Stomach (tissue), 9 donors: Measurements from ENCODE around the gene TRAF7. TPM values are rescaled to one million over a fixed set of nuclear protein-coding genes. Genes with fewer than 3 reads are reported as not detected.
"Not testable (repeated sequence)": the region's sequence is repeated elsewhere in the genome, so short reads cannot be mapped to it uniquely, and the experiment has no call there.

ENCODE experiments used
- DNase-seq, 2 donors: peaks; one replicate each; pipeline versions ENCODE4 v3.0.0 to v3.0.0-alpha.2; 2013 to 2019
- H3K27ac ChIP-seq, 5 donors: fragments of 200-600 bp in 4 of 5; sonication (generic) in 4 of 5; one replicate each; pipeline ENCODE4 v1.5.1; 2013 to 2019; ENCODE audit warnings: mild to moderate bottlenecking in 1 of 5, moderate library complexity in 1 of 5
- H3K27me3 ChIP-seq, 3 donors: fragments of 200-600 bp; sonication (generic); one replicate each; pipeline ENCODE4 v1.5.1; 2017 to 2019; ENCODE audit warnings: mixed run types in 1 of 3
- H3K36me3 ChIP-seq, 4 donors: fragments of 200-600 bp; sonication (generic); 1 replicate in 3 of 4; 2 replicates in 1 of 4; pipeline ENCODE4 v1.5.1; 2016 to 2019
- H3K4me1 ChIP-seq, 4 donors: fragments of 200-600 bp; sonication (generic); one replicate each; pipeline ENCODE4 v1.5.1; 2016 to 2019
- H3K4me3 ChIP-seq, 4 donors: fragments of 200-600 bp; sonication (generic) in 3 of 4; one replicate each; pipeline ENCODE4 v1.5.1; 2016 to 2019; ENCODE audit warnings: mild to moderate bottlenecking in 1 of 4
- H3K9me3 ChIP-seq, 4 donors: fragments of 200-600 bp; sonication (generic); one replicate each; pipeline ENCODE4 v1.5.1; 2016 to 2019
- EP300 ChIP-seq: sonication (generic); formaldehyde crosslinking; IDR thresholded peaks from one replicate; pipeline ENCODE4 v1.6.1; 2017; ENCODE audit warnings: antibody characterized with exemption
- POLR2AphosphoS5 ChIP-seq, 3 donors: sonication (generic); formaldehyde crosslinking; IDR thresholded peaks; one replicate each; pipeline ENCODE4 v1.6.1; 2016; ENCODE audit warnings: antibody characterized with exemption in 3 of 3
- WGBS, 5 donors: extraction: QIAGEN DNeasy Blood & Tissue Kit in 3 of 5; methylation state at CpG; one replicate each; pipeline versions ENCODE4 v1.1.5 to v1.1.7; 2013 to 2018; 5-methylcytosine and 5-hydroxymethylcytosine counted together
- intact Hi-C: fragments of 100-400 bp; cut with DNase I; formaldehyde crosslinking; loops from one replicate; pipeline ENCODE4 v1.15.1; 2023; ENCODE audit warnings: low total_unique reads
- polyA plus RNA-seq, 3 donors: library from polyadenylated mRNA; stranded (reverse); fragments of 200-250 nt; gene quantifications; one replicate each; pipeline ENCODE4 v1.2.3, GENCODE V29; 2013
- total RNA-seq, 5 donors: library from RNA; depleted of rRNA; stranded (reverse); fragments of >200 nt; gene quantifications; one replicate each; pipeline versions ENCODE4 v1.1.0 to v1.2.3, GENCODE V29; 2014 to 2016
- donor health status: healthy with polysubstance abuse.
- donor health status: Bipolar disorder and iron deficiency.
- donor health status: healthy.

Gene TRAF7
- total and polyA plus RNA-seq, 8 donors = 20.9 to 204 (median 38.5) TPM

- H3K4me1 ChIP-seq = peaks cover 44 to 90% (median 71%) of the 10 kb centered on the region in 4 donors
- WGBS, 5 donors = 23 to 43% (median 33%) methylated on average over 14 to 36 of the region's 37 CpGs
- H3K4me3 ChIP-seq = peak overlapping the region; percentile 19 to 37 (median 34)
- peak overlapping the region; percentile 81 to 96 (median 92) for H3K27ac ChIP-seq
- H3K27me3 ChIP-seq, intact Hi-C loops, H3K36me3 ChIP-seq, H3K9me3 ChIP-seq: not testable (repeated sequence)
- TF ChIP-seq EP300 = peak; percentile 8
- TF ChIP-seq POLR2AphosphoS5 (IDR thresholded peaks at IDR 0.05) = peak in 2 of 3 donors; percentile 8 to 16
- DNase-seq = peak in 1 of 2 donors; percentile 89
These were observed 30.7 kb upstream of the TRAF7 start for GRCh38 chr16:2124694-2125444.

GRCh38 chr16:2125609-2126008 is 30.0 kb upstream of the TRAF7 start:
- WGBS, 5 donors = 30 to 75% (median 53%) methylated on average over 3 to 11 of the region's 11 CpGs
- H3K36me3 ChIP-seq, H3K9me3 ChIP-seq, intact Hi-C loops, H3K27me3 ChIP-seq: not testable (repeated sequence)
- DNase-seq = peak in 1 of 2 donors; percentile 24
- Histone ChIP-seq H3K4me3 (peak overlapping the region; percentile 19 to 37 (median 34)), H3K27ac (peak overlapping the region; percentile 81 to 96 (median 92)), H3K4me1 (peaks cover 44 to 92% (median 72%) of the 10 kb centered on the region in 4 donors)

DNA sequence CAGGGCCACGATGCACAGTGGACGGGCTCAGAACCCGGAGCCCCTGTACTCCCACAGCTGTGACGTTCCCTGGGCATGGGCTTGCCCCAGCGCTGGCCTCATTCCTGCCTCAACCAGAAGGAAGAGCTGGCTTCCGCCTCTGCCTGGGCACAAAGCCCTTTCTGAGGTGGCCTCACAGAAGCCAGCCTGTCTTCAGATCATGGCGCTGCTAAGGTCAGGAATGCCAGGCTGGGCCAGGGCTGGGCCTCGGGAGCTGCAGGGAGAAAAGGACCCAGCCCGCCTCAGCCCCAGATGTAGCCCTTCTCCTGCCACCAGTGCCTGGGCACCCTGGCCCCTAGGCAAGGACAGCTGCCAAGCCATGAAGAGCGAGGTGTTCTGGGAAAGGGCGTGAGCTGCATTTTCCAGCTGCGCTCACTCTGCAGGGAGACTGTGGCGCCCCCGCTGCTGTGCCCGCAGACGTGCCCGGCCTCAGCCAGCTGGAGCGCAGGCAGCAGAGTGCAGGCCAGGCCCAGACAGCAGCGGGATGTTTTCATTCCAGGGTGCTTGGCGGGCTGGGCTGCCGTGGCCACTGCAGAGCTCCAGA is 29.3 kb upstream of the TRAF7 start:
- intact Hi-C loops, H3K36me3 ChIP-seq, H3K27me3 ChIP-seq, H3K9me3 ChIP-seq: not testable (repeated sequence)
- peak in 1 of 2 donors; percentile 57 for DNase-seq
- H3K4me3 ChIP-seq = peak overlapping the region in 2 of 4 donors; percentile 19 to 34
- TF ChIP-seq POLR2AphosphoS5 (IDR thresholded peaks at IDR 0.05) = peak in 2 of 3 donors; percentile 27 to 42
- peak; percentile 40 for TF ChIP-seq EP300
- H3K4me1 ChIP-seq = peaks cover 44 to 89% (median 72%) of the 10 kb centered on the region in 4 donors
- WGBS, 5 donors = 33 to 59% (median 53%) methylated on average over 9 to 21 of the region's 21 CpGs
- H3K27ac ChIP-seq = peak overlapping the region; percentile 81 to 96 (median 92)

GRCh38 chr16:2126928-2127556 is 28.5 kb upstream of the TRAF7 start:
- H3K36me3 ChIP-seq, intact Hi-C loops, H3K9me3 ChIP-seq, H3K27me3 ChIP-seq: not testable (repeated sequence)
- H3K4me3 ChIP-seq = peak overlapping the region in 2 of 4 donors; percentile 2 to 9
- H3K27ac ChIP-seq = peak overlapping the region; percentile 6 to 96 (median 92)
- DNase-seq = peak in 1 of 2 donors; percentile 46
- TF ChIP-seq EP300 = peak; percentile 56
- 82 to 89% (median 84%) methylated on average over 23 to 31 of the region's 31 CpGs for WGBS, 5 donors
- peaks cover 44 to 89% (median 71%) of the 10 kb centered on the region in 4 donors for H3K4me1 ChIP-seq

DNA sequence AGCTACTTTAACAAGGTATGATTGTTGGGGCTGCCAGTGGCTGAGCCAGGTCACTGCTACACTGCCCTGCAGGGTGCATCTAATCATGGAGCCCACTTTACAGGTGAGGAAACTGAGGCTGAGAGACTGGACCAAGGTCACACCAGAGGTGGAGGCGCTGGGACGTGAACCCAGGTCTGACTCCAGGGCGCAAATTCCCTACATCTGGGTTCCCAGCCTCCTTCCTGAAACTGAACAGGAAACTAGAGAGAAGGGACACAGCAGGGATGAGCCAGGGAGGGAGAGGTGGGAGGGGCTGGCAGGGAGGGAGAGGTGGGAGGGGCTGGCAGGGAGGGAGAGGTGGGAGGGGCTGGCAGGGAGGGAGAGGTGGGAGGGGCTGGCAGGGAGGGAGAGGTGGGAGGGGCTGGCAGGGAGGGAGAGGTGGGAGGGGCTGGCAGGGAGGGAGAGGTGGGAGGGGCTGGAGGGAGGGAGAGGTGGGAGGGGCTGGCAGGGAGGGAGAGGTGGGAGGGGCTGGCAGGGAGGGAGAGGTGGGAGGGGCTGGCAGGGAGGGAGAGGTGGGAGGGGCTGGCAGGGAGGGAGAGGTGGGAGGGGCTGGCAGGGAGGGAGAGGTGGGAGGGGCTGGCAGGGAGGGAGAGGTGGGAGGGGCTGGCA is 27.8 kb upstream of the TRAF7 start:
- peaks cover 44 to 82% (median 66%) of the 10 kb centered on the region in 4 donors for H3K4me1 ChIP-seq
- peak overlapping the region in 1 of 4 donors; percentile 2 for H3K4me3 ChIP-seq
- H3K27ac ChIP-seq = peak overlapping the region in 4 of 5 donors; percentile 90 to 96 (median 93)

GRCh38 chr16:2129251-2129650 is 26.3 kb upstream of the TRAF7 start:
- H3K36me3 ChIP-seq, DNase-seq, H3K9me3 ChIP-seq, H3K27me3 ChIP-seq, H3K4me3 ChIP-seq, intact Hi-C loops: not testable (repeated sequence)
- WGBS, 5 donors = 57 to 81% (median 68%) methylated on average over 9 to 11 of the region's 11 CpGs
- peaks cover 41 to 74% (median 56%) of the 10 kb centered on the region in 4 donors for H3K4me1 ChIP-seq
- H3K27ac ChIP-seq = peak overlapping the region in 4 of 5 donors; percentile 74 to 81 (median 76)

More for the DNA sequence above, 27.8 kb upstream of the TRAF7 start:
- intact Hi-C loops, H3K27me3 ChIP-seq, H3K9me3 ChIP-seq, H3K36me3 ChIP-seq: not testable (repeated sequence)
- peak in 1 of 2 donors; percentile 74 for DNase-seq
- peak in 1 of 3 donors; percentile 45 for TF ChIP-seq POLR2AphosphoS5 (IDR thresholded peaks at IDR 0.05)
- 29 to 57% (median 45%) methylated on average over 3 of the region's 3 CpGs for WGBS, 5 donors

- H3K27me3 ChIP-seq, H3K9me3 ChIP-seq, H3K36me3 ChIP-seq, DNase-seq, intact Hi-C loops, H3K4me3 ChIP-seq: not testable (repeated sequence)
- Histone ChIP-seq H3K27ac (peak overlapping the region in 3 of 5 donors; percentile 37 to 74 (median 51)), H3K4me1 (peaks cover 34 to 70% (median 49%) of the 10 kb centered on the region in 4 donors)
- WGBS, 5 donors = 71 to 82% (median 75%) methylated on average over 20 to 22 of the region's 22 CpGs
These were observed 25.6 kb upstream of the TRAF7 start for GRCh38 chr16:2129890-2130447.

DNA sequence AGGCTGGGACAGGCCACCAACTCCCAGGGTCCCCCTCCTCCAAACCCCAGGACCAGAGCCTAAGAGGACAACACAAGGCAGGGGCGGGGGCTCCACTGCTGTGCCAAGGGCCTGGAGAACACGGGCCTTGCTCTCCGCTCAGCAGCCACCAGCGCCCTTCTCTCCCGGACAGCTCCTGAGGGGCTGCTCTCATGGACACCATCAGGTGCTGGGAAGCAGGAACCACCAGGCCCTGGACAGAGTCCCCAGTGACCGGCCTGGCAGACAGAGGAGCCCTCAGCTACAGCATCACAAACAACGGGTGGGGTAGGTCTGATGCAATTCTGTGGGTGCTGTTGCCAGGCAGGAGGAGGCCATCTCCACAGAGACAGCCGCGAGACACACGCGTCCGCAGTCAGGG is 21.8 kb upstream of the TRAF7 start:
- H3K36me3 ChIP-seq, H3K9me3 ChIP-seq, H3K27me3 ChIP-seq, DNase-seq, intact Hi-C loops: not testable (repeated sequence)
- Histone ChIP-seq H3K27ac (peak overlapping the region in 4 of 5 donors; percentile 56 to 77 (median 68)), H3K4me1 (peaks cover 5 to 44% (median 20%) of the 10 kb centered on the region in 4 donors), H3K4me3 (peak overlapping the region; percentile 5 to 19 (median 14))
- WGBS, 5 donors = 20 to 80% (median 74%) methylated on average over 1 to 7 of the region's 12 CpGs

DNA sequence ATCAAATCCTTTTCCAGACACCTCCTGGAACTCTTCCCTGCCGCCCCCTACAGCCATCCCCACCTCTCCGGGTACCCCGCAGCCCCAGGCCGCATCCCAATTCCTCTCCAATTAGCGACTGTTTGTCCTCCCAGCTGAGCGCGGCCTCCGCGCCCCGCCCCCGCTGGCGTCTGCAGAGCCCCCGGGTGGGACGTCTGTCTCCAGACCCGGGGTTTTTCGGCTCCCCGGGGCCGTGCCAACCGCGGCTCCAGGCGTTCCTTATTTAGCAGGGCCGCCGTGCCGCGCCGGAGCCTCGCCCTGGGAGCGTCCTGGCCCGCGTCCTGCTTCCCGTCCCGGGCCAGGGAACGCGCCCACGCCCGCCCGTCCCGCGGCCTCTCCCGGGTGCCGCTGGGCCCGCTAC is 20.5 kb upstream of the TRAF7 start:
- peaks cover 4 to 40% (median 19%) of the 10 kb centered on the region in 4 donors for H3K4me1 ChIP-seq
- peak overlapping the region; percentile 72 to 88 (median 85) for H3K27ac ChIP-seq
- DNase-seq = peak in 1 of 2 donors; percentile 43
- H3K9me3 ChIP-seq, intact Hi-C loops, H3K36me3 ChIP-seq, H3K27me3 ChIP-seq: not testable (repeated sequence)
- H3K4me3 ChIP-seq = peak overlapping the region; percentile 51 to 59 (median 56)
- 0 to 1% (median 1%) methylated on average over 12 to 32 of the region's 42 CpGs for WGBS, 5 donors
